ENCODE measurements around the gene MYO15B.

MYO15B gene

GRCh38 chr17:75546181-75546580 lies 41.4 kb upstream of the MYO15B start:
- no peak for TF ChIP-seq CTCF (conservative IDR thresholded peaks at IDR 0.05; ENCODE audit: low read length)
- no peak for DNase-seq (ENCODE audit: low read depth)
- H3K4me3 ChIP-seq (ENCODE audit: low read length), result no peak overlapping the region

- H3K4me3 ChIP-seq (ENCODE audit: low read length), result no peak overlapping the region
- no peak for DNase-seq (ENCODE audit: low read depth)
- no peak for TF ChIP-seq CTCF (conservative IDR thresholded peaks at IDR 0.05; ENCODE audit: low read length)
Observed at GRCh38 chr17:75547091-75547490, 40.5 kb upstream of the MYO15B start.

GRCh38 chr17:75548813-75549212 lies 38.8 kb upstream of the MYO15B start:
- no peak for TF ChIP-seq CTCF (conservative IDR thresholded peaks at IDR 0.05; ENCODE audit: low read length)
- no peak for DNase-seq (ENCODE audit: low read depth)
- H3K4me3 ChIP-seq (ENCODE audit: low read length), result no peak overlapping the region

GRCh38 chr17:75549246-75550138 lies 38.1 kb upstream of the MYO15B start:
- no peak for DNase-seq (ENCODE audit: low read depth)
- no peak overlapping the region for H3K4me3 ChIP-seq (ENCODE audit: low read length)
- no peak for TF ChIP-seq CTCF (conservative IDR thresholded peaks at IDR 0.05; ENCODE audit: low read length)

- no peak overlapping the region for H3K4me3 ChIP-seq (ENCODE audit: low read length)
- no peak for DNase-seq (ENCODE audit: low read depth)
- no peak for TF ChIP-seq CTCF (conservative IDR thresholded peaks at IDR 0.05; ENCODE audit: low read length)
Observed at GRCh38 chr17:75550139-75550465, 37.5 kb upstream of the MYO15B start.

GRCh38 chr17:75551266-75551665 lies 36.3 kb upstream of the MYO15B start:
- no peak overlapping the region for H3K4me3 ChIP-seq (ENCODE audit: low read length)
- no peak for DNase-seq (ENCODE audit: low read depth)
- TF ChIP-seq CTCF (conservative IDR thresholded peaks at IDR 0.05; ENCODE audit: low read length), result no peak
